Adrenal gland (tissue), 5 donors: ENCODE measurements around the gene GRAMD1C.

Experiments used
- CTCF ChIP-seq, 6 experiments: fragments of 450-650 bp in 4 of 6; fragments of 200-600 bp in 2 of 6; sonication (generic) in 1 of 6; IDR thresholded peaks; 1 replicate in 5 of 6; 2 replicates in 1 of 6; pipeline versions ENCODE4 v1.5.1 to v1.8.0; 2016 to 2021; ENCODE audit warnings: antibody characterized with exemption in 6 of 6, mild to moderate bottlenecking in 2 of 6, moderate library complexity in 1 of 6
- POLR2A ChIP-seq, 2 donors: fragments of 450-650 bp; IDR thresholded peaks; one replicate each; pipeline ENCODE4 v1.6.1; 2017; ENCODE audit warnings: antibody characterized with exemption in 2 of 2, mild to moderate bottlenecking in 2 of 2, moderate library complexity in 1 of 2
- donor health status: DM: no; HTN: no; CAD: no.

- TF ChIP-seq CTCF (IDR thresholded peaks at IDR 0.05) (no peak), POLR2A (IDR thresholded peaks at IDR 0.05) (no peak)
Observed at GRCh38 chr3:113954091-113954685, 115.6 kb downstream of the GRAMD1C start.
